Suprapubic skin (tissue), 4 donors: ENCODE data around the gene ANGPTL8.

Source experiments
- CTCF ChIP-seq, 2 donors: fragments of 200-600 bp in 1 of 2; fragments of 450-650 bp in 1 of 2; sonication (generic) in 1 of 2; IDR thresholded peaks; one replicate each; pipeline ENCODE4 v1.5.1; 2016 to 2019; ENCODE audit warnings: antibody characterized with exemption in 2 of 2, mild to moderate bottlenecking in 1 of 2, moderate library complexity in 1 of 2
- EP300 ChIP-seq: sonication (generic); formaldehyde crosslinking; IDR thresholded peaks from one replicate; pipeline ENCODE4 v1.6.1; 2017; ENCODE audit warnings: antibody characterized with exemption
- POLR2A ChIP-seq, 2 donors: fragments of 450-650 bp; IDR thresholded peaks; one replicate each; pipeline ENCODE4 v1.6.1; 2017; ENCODE audit warnings: antibody characterized with exemption in 2 of 2, mild to moderate bottlenecking in 2 of 2, moderate library complexity in 2 of 2
- POLR2AphosphoS5 ChIP-seq, 3 donors: sonication (generic); formaldehyde crosslinking; IDR thresholded peaks; one replicate each; pipeline ENCODE4 v1.6.1; 2017; ENCODE audit warnings: antibody characterized with exemption in 3 of 3

DNA sequence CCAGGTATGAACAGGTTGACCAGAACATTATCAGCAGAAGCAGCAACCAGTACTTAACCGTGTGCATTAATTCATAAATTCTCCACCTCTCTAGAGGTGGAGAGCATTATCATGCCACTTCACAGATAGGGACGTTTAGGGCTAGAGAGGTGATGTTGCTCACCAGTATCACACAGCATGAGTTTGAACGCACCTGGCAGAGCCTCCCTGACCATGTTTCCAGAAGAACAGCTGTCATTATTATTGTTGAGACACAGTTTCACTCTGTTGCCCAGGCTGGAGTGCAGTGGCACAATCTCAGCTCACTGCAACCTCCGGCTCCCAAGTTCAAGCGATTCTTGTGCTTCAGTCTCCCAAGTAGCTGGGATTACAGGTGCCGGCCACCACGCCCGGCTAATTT is 48.9 kb upstream of the ANGPTL8 start:
- TF ChIP-seq CTCF (IDR thresholded peaks at IDR 0.05): no peak
- no peak for TF ChIP-seq POLR2A (IDR thresholded peaks at IDR 0.05)
- no peak for TF ChIP-seq POLR2AphosphoS5 (IDR thresholded peaks at IDR 0.05)
- TF ChIP-seq EP300: no peak
